Activated CD4-positive, alpha-beta T cell treated with anti-CD3 and anti-CD28 coated beads for 36 hours (primary cell): ENCODE measurements around the gene NSL1. TPM values are rescaled to one million over a fixed set of nuclear protein-coding genes. Genes with fewer than 3 reads are reported as not detected.
"Not testable (repeated sequence)": the region's sequence is repeated elsewhere in the genome, so short reads cannot be mapped to it uniquely, and the experiment has no call there.

Experiments used
- ATAC-seq: fragments of 200-7000 bp; cut with Tn5 transposase; one replicate; pipeline ENCODE4 v1.10.0; 2021; ENCODE audit warnings: mild to moderate bottlenecking, moderate library complexity
- CTCF ChIA-PET: fragments of 350-600 bp; sonication (Branson Sonifier 250); formaldehyde crosslinking; loops from one replicate; lab custom pipeline; 2021; ENCODE audit warnings: antibody characterized with exemption; lab: Charles Lee
- POLR2A ChIA-PET: fragments of 350-600 bp; sonication (Branson Sonifier 250); formaldehyde crosslinking; loops from one replicate; lab custom pipeline; 2021; ENCODE audit warnings: antibody characterized with exemption, inconsistent platforms; lab: Charles Lee
- DNase-seq: peaks from one replicate; pipeline ENCODE4 v3.0.0-alpha.2; 2020
- H3K27ac Mint-ChIP-seq: one replicate; pipeline ENCODE4 v1.8.0; 2021; ENCODE audit warnings: mixed read lengths
- H3K27me3 Mint-ChIP-seq: one replicate; pipeline ENCODE4 v1.8.0; 2021; ENCODE audit warnings: mixed read lengths
- H3K36me3 Mint-ChIP-seq: one replicate; pipeline ENCODE4 v1.8.0; 2021; ENCODE audit warnings: low read depth, mixed read lengths
- H3K4me1 Mint-ChIP-seq: one replicate; pipeline ENCODE4 v1.8.0; 2021; ENCODE audit warnings: mixed read lengths
- H3K4me3 Mint-ChIP-seq: one replicate; pipeline ENCODE4 v1.8.0; 2021; ENCODE audit warnings: mild to moderate bottlenecking, moderate library complexity, mixed read lengths
- H3K9me3 Mint-ChIP-seq: one replicate; pipeline ENCODE4 v1.8.0; 2021; ENCODE audit warnings: low read depth, mixed read lengths
- intact Hi-C, 2 experiments: fragments of 100-400 bp; cut with DNase I in 1 of 2; cut with micrococcal nuclease in 1 of 2; formaldehyde crosslinking; loops; one replicate each; pipeline versions ENCODE4 v1.14.2 to v1.15.1; 2022 to 2024; cut with DNase I, micrococcal nuclease
- total RNA-seq, 2 experiments: library from RNA; stranded (reverse); gene quantifications; one replicate each; pipeline ENCODE4 v1.2.3, GENCODE V29; 2021

The NSL1 gene
- total RNA-seq, 2 experiments from 2014 or later, result 39.2 to 40.9 TPM

DNA sequence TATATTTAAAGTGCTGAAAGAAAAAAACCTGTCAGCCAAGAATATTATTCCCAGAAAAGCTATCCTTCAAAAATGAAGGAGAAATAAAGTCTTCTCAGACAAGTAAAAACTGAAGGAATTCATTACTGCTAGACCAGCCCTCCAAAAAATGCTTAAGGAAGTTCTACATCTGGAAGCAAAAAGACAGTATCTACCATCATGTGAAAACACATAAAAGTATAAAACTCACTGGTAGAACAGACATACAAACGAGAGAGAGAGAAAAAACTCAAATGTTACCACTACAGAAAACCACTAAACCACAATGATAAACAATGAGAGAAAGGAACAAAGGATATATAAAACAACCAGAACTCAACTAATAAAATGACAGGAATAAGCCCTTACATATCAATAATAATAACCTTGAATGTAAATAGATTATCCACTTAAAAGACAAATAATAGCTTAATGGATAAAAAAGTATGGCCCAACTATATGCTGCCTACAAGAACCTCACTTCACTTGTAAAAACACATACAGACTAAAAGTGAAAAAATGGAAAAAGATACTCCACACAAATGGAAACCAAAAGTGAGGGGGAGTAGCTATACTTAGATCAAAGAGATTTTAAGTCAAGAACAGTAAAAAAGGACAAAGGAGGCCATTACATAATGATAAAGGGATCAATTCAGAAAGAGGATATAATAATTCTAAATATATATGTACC lies 22.0 kb downstream of the NSL1 start:
- DNase-seq (no peak), ATAC-seq (peak; percentile 87)
- Mint-ChIP-seq H3K27ac (peak overlapping the region; percentile 56), H3K9me3 (peaks cover 37% of the 10 kb centered on the region), H3K36me3 (peaks cover 76% of the 10 kb centered on the region), H3K4me3 (peak overlapping the region; percentile 26), H3K4me1 (peaks cover 56% of the 10 kb centered on the region), H3K27me3 (no peaks in the 10 kb centered on the region)
- intact Hi-C loops, result loop anchor here (1.0 to 5.0 kb wide), 4 partner anchors 16 to 202 kb away; no protein-coding TSS in a partner anchor
- CTCF ChIA-PET, result interaction anchor here (0.7 to 3.7 kb wide), 18 partner anchors 8 to 292 kb away, joined by 3 to 16 read pairs (median 4); partner anchors contain the start of gene NSL1
- POLR2A ChIA-PET, result interaction anchor here (1.2 kb wide), 1 partner anchor 77 kb away, joined by 5 read pairs; no protein-coding TSS in a partner anchor

DNA sequence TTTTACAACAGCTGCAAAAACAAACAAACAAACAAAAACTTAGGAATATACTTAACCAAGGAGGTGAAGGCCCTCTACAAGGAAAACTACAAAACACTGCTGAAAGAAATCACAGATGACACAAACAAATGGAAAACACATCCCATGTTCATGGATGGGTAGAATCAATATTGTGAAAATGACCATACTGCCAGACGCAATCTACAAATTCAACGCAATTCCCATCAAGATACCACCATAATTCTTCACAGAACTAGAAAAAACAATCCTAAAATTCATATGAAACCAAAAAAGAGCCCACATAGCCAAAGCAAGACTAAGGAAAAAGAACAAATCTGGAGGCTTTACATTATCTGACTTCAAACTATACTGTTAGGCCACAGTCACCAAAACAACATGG lies 24.8 kb downstream of the NSL1 start:
- Mint-ChIP-seq H3K9me3 (peaks cover 34% of the 10 kb centered on the region), H3K4me1 (peaks cover 45% of the 10 kb centered on the region), H3K36me3 (peaks cover 73% of the 10 kb centered on the region)
- intact Hi-C loops, DNase-seq, H3K27me3 Mint-ChIP-seq, H3K27ac Mint-ChIP-seq, POLR2A ChIA-PET, ATAC-seq, H3K4me3 Mint-ChIP-seq: not testable (repeated sequence)
- CTCF ChIA-PET, result interaction anchor here (0.9 kb wide), 1 partner anchor 10 kb away, joined by 3 read pairs; no protein-coding TSS in a partner anchor

GRCh38 chr1:212764718-212765281 lies 26.8 kb downstream of the NSL1 start:
- H3K4me1 Mint-ChIP-seq, result peaks cover 43% of the 10 kb centered on the region
- CTCF ChIA-PET, result interaction anchor here (0.6 to 2.1 kb wide), 4 partner anchors 12 to 460 kb away, joined by 3 to 4 read pairs (median 4); no protein-coding TSS in a partner anchor
- H3K9me3 Mint-ChIP-seq, result peaks cover 24% of the 10 kb centered on the region
- H3K27me3 Mint-ChIP-seq, DNase-seq, H3K27ac Mint-ChIP-seq, POLR2A ChIA-PET, ATAC-seq, H3K4me3 Mint-ChIP-seq: not testable (repeated sequence)
- intact Hi-C loops, result loop anchor here in 1 of 2 experiments (5.0 kb wide), 1 partner anchor 97 kb away; no protein-coding TSS in a partner anchor
- peaks cover 59% of the 10 kb centered on the region for H3K36me3 Mint-ChIP-seq

GRCh38 chr1:212762839-212763238 lies 28.7 kb downstream of the NSL1 start:
- intact Hi-C loops, result loop anchor here in 1 of 2 experiments (5.0 kb wide), 1 partner anchor 96 kb away; no protein-coding TSS in a partner anchor
- POLR2A ChIA-PET, result no interaction called here

DNA sequence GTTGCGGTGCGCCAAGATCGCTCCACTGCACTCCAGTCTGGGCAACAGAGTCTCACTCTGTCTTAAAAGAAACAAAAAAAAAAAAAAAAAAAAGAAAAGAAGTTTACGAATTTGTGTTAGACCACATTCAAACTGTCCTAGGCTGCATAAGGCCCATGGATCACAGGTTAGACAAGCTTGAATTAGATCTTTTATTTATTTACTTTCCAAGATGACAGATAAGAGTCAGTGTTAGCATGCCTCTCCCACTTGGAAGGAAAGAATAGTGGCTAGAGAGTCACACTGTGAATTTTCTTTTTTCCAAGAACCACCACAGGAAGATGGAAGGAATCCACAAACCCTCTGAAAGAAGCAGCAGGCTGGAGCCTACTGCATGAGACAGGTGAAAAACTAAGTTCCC lies 29.3 kb downstream of the NSL1 start:
- peaks cover 39% of the 10 kb centered on the region for H3K36me3 Mint-ChIP-seq
- ATAC-seq (no peak), DNase-seq (no peak)
- CTCF ChIA-PET, result interaction anchor here (0.6 to 2.9 kb wide), 11 partner anchors 9 to 856 kb away, joined by 3 to 16 read pairs (median 3); partner anchors contain the start of genes NSL1 and TATDN3
- peaks cover 23% of the 10 kb centered on the region for H3K4me1 Mint-ChIP-seq
- H3K4me3 Mint-ChIP-seq, result no peak overlapping the region
- H3K27me3 Mint-ChIP-seq, result no peaks in the 10 kb centered on the region
- POLR2A ChIA-PET, result no interaction called here
- intact Hi-C loops, result loop anchor here in 1 of 2 experiments (5.0 kb wide), 1 partner anchor 95 kb away; no protein-coding TSS in a partner anchor
- no peak overlapping the region for H3K27ac Mint-ChIP-seq
- H3K9me3 Mint-ChIP-seq, result peaks cover 7% of the 10 kb centered on the region

More at GRCh38 chr1:212762839-212763238, 28.7 kb downstream of the NSL1 start:
- CTCF ChIA-PET, result interaction anchor here (0.8 to 2.9 kb wide), 8 partner anchors 8 to 98 kb away, joined by 3 to 16 read pairs (median 4); no protein-coding TSS in a partner anchor
- Mint-ChIP-seq H3K9me3 (peaks cover 12% of the 10 kb centered on the region), H3K36me3 (peaks cover 45% of the 10 kb centered on the region), H3K27ac (no peak overlapping the region), H3K4me3 (no peak overlapping the region), H3K4me1 (peaks cover 27% of the 10 kb centered on the region), H3K27me3 (no peaks in the 10 kb centered on the region)
- DNase-seq (no peak), ATAC-seq (no peak)

GRCh38 chr1:212760126-212760823 lies 31.3 kb downstream of the NSL1 start:
- Mint-ChIP-seq H3K27ac (no peak overlapping the region), H3K36me3 (peaks cover 34% of the 10 kb centered on the region), H3K4me1 (peaks cover 22% of the 10 kb centered on the region), H3K4me3 (no peak overlapping the region), H3K27me3 (no peaks in the 10 kb centered on the region), H3K9me3 (no peaks in the 10 kb centered on the region)
- POLR2A ChIA-PET, result no interaction called here
- CTCF ChIA-PET, result interaction anchor here (0.6 to 1.3 kb wide), 7 partner anchors 9 to 96 kb away, joined by 3 to 6 read pairs (median 3); no protein-coding TSS in a partner anchor
- intact Hi-C loops, result loop anchor here (1.0 to 5.0 kb wide), 3 partner anchors 61 to 95 kb away; partner anchors contain the start of gene BATF3 (in 1 of the 2)
- DNase-seq (peak; percentile 83), ATAC-seq (peak; percentile 96)

DNA sequence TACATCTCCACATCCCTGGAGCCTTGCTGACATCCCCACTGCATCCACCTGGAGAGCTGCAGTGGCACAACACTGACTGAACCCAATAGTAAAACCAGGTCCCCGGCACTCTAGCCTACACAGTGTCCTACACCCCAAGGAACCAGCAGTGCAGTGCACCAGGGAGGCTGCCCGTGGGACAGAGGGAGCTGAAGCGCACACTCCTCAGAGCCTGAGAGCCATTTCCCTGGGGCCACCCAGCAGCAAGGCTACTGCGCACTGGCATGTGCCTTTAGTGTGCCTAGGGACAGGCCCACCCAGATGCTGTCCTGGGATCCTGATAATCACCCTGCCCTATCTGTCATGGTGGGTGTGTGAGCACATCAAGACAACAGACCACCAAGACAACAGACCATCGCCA lies 31.9 kb downstream of the NSL1 start:
- CTCF ChIA-PET, result interaction anchor here (0.6 to 1.3 kb wide), 8 partner anchors 8 to 95 kb away, joined by 3 to 6 read pairs (median 3); no protein-coding TSS in a partner anchor
- no peak for DNase-seq
- peaks cover 22% of the 10 kb centered on the region for H3K4me1 Mint-ChIP-seq
- H3K36me3 Mint-ChIP-seq, result peaks cover 28% of the 10 kb centered on the region
- no peaks in the 10 kb centered on the region for H3K27me3 Mint-ChIP-seq
- no peak for ATAC-seq
- intact Hi-C loops, result loop anchor here (1.0 to 5.0 kb wide), 3 partner anchors 60 to 94 kb away; partner anchors contain the start of gene BATF3 (in 1 of the 2)
- no peaks in the 10 kb centered on the region for H3K9me3 Mint-ChIP-seq
- H3K27ac Mint-ChIP-seq, result no peak overlapping the region
- POLR2A ChIA-PET, result no interaction called here
- H3K4me3 Mint-ChIP-seq, result no peak overlapping the region

DNA sequence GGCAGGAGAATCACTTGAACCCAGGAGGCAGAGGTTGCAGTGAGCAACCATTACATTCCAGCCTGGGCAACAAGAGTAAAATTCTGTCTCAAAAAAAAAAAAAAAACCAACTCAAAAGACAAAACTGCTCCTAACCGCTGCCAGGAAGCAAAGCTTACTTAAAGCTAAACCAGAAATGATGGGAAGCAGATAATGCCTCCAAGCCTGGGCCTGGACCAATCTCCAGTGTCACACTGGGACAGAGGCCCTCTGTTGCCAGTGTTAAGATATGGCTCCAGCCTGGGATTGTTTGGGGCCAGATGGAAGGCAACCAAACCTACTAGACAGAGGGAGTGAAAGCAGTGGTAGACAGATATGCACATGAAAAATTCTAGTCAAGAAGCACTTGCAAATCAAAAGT lies 36.9 kb downstream of the NSL1 start:
- no peak for ATAC-seq
- ChIA-PET CTCF (interaction anchor here (0.9 to 2.5 kb wide), 6 partner anchors 15 to 90 kb away, joined by 3 to 11 read pairs (median 5); partner anchors contain the start of gene BATF3), POLR2A (no interaction called here)
- Mint-ChIP-seq H3K4me3 (peak overlapping the region; percentile 40), H3K27ac (peak overlapping the region; percentile 43), H3K36me3 (peaks cover 7% of the 10 kb centered on the region), H3K9me3 (no peaks in the 10 kb centered on the region), H3K4me1 (peaks cover 44% of the 10 kb centered on the region), H3K27me3 (no peaks in the 10 kb centered on the region)
- no peak for DNase-seq
- intact Hi-C loops, result no loop called here

DNA sequence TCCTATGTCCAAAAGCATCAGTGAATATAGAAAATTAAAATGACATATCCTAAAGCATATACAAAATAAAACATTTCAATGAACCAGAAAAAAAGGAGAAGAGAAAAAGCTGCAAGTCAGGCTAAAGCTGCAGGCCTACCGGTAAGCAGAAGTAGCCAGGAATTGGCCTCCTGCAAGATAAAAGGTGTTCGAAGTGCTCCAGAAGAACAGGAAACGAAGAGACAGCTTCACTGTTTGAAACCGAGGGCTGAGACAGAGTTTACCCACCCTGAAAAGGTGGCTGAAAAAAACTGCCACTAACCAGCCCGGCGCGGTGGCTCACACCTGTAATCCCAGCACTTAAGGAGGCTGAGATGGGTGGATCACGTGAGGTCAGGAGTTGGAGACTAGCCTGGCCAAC lies 37.4 kb downstream of the NSL1 start:
- ChIA-PET POLR2A (no interaction called here), CTCF (interaction anchor here (0.6 to 2.5 kb wide), 7 partner anchors 9 to 89 kb away, joined by 3 to 11 read pairs (median 5); partner anchors contain the start of gene BATF3)
- peaks cover 49% of the 10 kb centered on the region for H3K4me1 Mint-ChIP-seq
- peak overlapping the region; percentile 59 for H3K27ac Mint-ChIP-seq
- peak overlapping the region; percentile 40 for H3K4me3 Mint-ChIP-seq
- H3K27me3 Mint-ChIP-seq, result no peaks in the 10 kb centered on the region
- no peak for ATAC-seq
- H3K9me3 Mint-ChIP-seq, result no peaks in the 10 kb centered on the region
- intact Hi-C loops, result no loop called here
- DNase-seq, result peak; percentile 23
- H3K36me3 Mint-ChIP-seq, result peaks cover 7% of the 10 kb centered on the region

GRCh38 chr1:212753749-212754148 lies 37.8 kb downstream of the NSL1 start:
- H3K27me3 Mint-ChIP-seq, result no peaks in the 10 kb centered on the region
- H3K4me1 Mint-ChIP-seq, result peaks cover 49% of the 10 kb centered on the region
- H3K27ac Mint-ChIP-seq, result peak overlapping the region; percentile 59
- ATAC-seq, result no peak
- H3K9me3 Mint-ChIP-seq, result no peaks in the 10 kb centered on the region
- CTCF ChIA-PET, result interaction anchor here (0.6 to 2.5 kb wide), 8 partner anchors 10 to 277 kb away, joined by 3 to 11 read pairs (median 4); partner anchors contain the start of gene BATF3
- H3K4me3 Mint-ChIP-seq, result peak overlapping the region; percentile 40
- intact Hi-C loops, result loop anchor here (1.0 to 2.0 kb wide), 4 partner anchors 15 to 55 kb away; partner anchors contain the start of gene BATF3 (in 1 of the 2)
- DNase-seq, result no peak
- POLR2A ChIA-PET, result no interaction called here
- peaks cover 7% of the 10 kb centered on the region for H3K36me3 Mint-ChIP-seq
